Prostate gland (tissue), 2 donors: Measurements from ENCODE around the gene ARID3B.

Experiments
- POLR2A ChIP-seq: fragments of 450-650 bp; IDR thresholded peaks from one replicate; pipeline ENCODE4 v1.6.1; 2016; ENCODE audit warnings: antibody characterized with exemption, mild to moderate bottlenecking
- TF ChIP-seq, protein P1 (sequence below), 4 experiments: fragments of 200-600 bp in 2 of 4; fragments of 450-650 bp in 2 of 4; sonication (generic) in 2 of 4; IDR thresholded peaks; 1 replicate in 3 of 4; 2 replicates in 1 of 4; pipeline ENCODE4 v1.5.1; 2016 to 2019; ENCODE audit warnings: antibody characterized with exemption in 4 of 4, mild to moderate bottlenecking in 2 of 4, moderate library complexity in 2 of 4

DNA sequence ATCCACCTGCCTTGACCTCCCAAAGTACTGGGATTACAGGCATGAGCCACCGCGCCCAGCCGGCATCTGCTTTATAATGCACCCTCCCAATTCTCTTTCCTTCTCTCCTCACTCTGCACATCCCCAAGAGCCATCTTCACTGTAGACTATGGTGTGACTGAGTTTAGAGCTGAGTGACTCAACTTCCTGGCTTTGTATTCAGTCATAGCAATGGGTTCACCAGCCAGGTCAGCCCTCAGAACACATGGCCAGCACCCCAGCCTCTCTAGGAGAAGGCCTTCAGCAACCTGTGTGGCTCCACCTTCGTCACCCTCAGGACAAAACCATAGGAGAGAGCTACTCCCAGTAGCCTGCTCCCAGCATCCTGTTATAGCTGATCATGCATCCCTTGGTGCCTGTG lies 33.0 kb downstream of the ARID3B start:
- TF ChIP-seq, protein P1, sequence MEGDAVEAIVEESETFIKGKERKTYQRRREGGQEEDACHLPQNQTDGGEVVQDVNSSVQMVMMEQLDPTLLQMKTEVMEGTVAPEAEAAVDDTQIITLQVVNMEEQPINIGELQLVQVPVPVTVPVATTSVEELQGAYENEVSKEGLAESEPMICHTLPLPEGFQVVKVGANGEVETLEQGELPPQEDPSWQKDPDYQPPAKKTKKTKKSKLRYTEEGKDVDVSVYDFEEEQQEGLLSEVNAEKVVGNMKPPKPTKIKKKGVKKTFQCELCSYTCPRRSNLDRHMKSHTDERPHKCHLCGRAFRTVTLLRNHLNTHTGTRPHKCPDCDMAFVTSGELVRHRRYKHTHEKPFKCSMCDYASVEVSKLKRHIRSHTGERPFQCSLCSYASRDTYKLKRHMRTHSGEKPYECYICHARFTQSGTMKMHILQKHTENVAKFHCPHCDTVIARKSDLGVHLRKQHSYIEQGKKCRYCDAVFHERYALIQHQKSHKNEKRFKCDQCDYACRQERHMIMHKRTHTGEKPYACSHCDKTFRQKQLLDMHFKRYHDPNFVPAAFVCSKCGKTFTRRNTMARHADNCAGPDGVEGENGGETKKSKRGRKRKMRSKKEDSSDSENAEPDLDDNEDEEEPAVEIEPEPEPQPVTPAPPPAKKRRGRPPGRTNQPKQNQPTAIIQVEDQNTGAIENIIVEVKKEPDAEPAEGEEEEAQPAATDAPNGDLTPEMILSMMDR (IDR thresholded peaks at IDR 0.05) = no peak
- TF ChIP-seq POLR2A = no peak
